Measurements from ENCODE around the gene PGF. TPM values are rescaled to one million over a fixed set of nuclear protein-coding genes. Genes with fewer than 3 reads are reported as not detected.
A peak's percentile ranks its signal among the peaks of the same experiment; 100 is the strongest.

Gene PGF
- total RNA-seq, 1 donor from 2014 or later, result 8.3 TPM

DNA sequence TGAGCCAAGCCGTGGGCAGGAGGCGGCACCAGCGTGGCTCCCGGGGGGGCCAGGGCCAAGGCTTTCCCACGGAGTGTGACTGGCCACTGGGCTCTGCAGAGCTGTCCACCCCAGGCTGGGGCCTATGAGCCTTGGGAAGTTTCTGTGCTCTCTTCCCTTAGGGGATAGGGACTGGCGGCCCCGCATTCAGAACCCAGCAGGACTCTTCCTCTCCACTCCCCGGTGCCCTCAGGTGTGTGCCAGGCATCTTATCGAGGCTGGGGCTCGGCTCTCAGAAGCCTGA lies 29.6 kb upstream of the PGF start:
- no peaks in the 10 kb centered on the region for H3K4me1 ChIP-seq
- no peak overlapping the region for H3K4me3 ChIP-seq
- TF ChIP-seq POLR2A (IDR thresholded peaks at IDR 0.05) (no peak), POLR2AphosphoS5 (IDR thresholded peaks at IDR 0.05; ENCODE audit: insufficient read depth in 1 of 2, low read depth in 1 of 2) (no peak)
- TF ChIP-seq, protein P1, sequence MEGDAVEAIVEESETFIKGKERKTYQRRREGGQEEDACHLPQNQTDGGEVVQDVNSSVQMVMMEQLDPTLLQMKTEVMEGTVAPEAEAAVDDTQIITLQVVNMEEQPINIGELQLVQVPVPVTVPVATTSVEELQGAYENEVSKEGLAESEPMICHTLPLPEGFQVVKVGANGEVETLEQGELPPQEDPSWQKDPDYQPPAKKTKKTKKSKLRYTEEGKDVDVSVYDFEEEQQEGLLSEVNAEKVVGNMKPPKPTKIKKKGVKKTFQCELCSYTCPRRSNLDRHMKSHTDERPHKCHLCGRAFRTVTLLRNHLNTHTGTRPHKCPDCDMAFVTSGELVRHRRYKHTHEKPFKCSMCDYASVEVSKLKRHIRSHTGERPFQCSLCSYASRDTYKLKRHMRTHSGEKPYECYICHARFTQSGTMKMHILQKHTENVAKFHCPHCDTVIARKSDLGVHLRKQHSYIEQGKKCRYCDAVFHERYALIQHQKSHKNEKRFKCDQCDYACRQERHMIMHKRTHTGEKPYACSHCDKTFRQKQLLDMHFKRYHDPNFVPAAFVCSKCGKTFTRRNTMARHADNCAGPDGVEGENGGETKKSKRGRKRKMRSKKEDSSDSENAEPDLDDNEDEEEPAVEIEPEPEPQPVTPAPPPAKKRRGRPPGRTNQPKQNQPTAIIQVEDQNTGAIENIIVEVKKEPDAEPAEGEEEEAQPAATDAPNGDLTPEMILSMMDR (IDR thresholded peaks at IDR 0.05), result no peak
- DNase-seq (ENCODE audit: extremely low spot score in 2 of 2), result no peak
- intact Hi-C loops (cut with DNase I), result no loop called here
- no peaks in the 10 kb centered on the region for H3K9me3 ChIP-seq
- H3K27ac ChIP-seq, result no peak overlapping the region
- H3K27me3 ChIP-seq, result no peaks in the 10 kb centered on the region
- H3K36me3 ChIP-seq, result no peaks in the 10 kb centered on the region

DNA sequence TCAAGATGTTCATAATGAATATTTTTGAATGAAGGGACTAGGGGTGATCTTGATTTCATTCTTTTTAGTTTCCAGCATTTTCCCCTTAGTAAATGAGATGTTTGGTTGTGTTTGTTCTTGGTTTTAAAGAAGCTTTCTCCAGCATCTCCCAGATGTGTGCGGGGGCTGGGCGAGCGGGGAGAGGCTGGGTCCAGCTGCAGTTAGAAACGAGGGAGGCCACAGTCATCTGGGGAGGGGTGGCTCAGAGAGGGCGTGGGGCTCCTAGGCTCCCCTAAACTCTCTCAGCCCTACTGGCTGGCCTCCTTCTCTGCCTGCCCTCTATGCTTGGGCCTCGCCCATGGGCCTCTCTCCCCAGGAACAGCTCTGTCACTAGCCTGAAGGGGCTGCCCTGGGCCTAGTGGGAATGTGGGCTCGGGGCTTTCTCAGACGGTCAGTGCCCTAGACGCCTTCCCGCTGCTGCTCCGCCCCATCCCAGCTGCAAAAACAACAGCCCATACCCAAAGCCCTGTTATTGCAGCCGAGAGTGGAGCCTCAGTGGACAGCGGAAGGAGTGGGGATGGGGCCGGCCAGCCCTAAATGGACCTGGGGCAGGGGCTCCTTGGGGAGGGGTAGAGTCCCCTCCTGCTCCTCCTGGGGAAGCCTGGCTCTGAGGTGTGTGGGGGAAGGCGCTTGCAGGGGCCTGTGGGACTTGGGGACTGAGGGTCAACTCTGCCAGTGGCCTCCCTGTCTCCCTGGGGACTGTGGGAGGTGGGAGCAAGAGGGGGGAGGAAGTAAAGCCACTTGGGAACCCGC lies 29.0 kb upstream of the PGF start:
- Histone ChIP-seq H3K4me1 (no peaks in the 10 kb centered on the region), H3K9me3 (no peaks in the 10 kb centered on the region), H3K27me3 (no peaks in the 10 kb centered on the region), H3K36me3 (no peaks in the 10 kb centered on the region), H3K27ac (no peak overlapping the region), H3K4me3 (no peak overlapping the region)
- intact Hi-C loops (cut with DNase I), result no loop called here
- no peak for DNase-seq (ENCODE audit: extremely low spot score in 2 of 2)
- TF ChIP-seq POLR2AphosphoS5 (IDR thresholded peaks at IDR 0.05; ENCODE audit: insufficient read depth in 1 of 2, low read depth in 1 of 2), result no peak
- no peak for TF ChIP-seq POLR2A (IDR thresholded peaks at IDR 0.05)
- TF ChIP-seq, protein P1 (IDR thresholded peaks at IDR 0.05), result no peak

DNA sequence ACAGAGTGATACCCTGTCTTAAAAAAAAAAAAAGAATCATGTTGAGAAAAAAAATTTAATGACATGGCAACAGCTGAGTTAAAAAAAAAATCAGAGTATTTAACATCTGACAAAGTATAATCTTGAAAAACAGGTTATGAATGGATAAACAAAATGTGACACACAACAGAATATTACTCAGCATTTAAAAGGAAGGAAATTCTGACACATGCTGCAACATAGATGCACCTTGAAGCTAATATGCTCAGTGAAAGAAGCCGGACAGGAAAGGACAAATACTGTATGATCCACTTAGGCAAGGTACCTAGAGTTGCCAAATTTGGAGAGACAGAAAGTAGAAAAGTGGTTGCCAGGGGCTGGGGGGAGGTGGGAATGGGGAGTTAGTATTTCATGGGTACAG lies 27.9 kb upstream of the PGF start:
- Histone ChIP-seq H3K4me3 (no peak overlapping the region), H3K36me3 (no peaks in the 10 kb centered on the region), H3K27ac (no peak overlapping the region), H3K27me3 (no peaks in the 10 kb centered on the region), H3K4me1 (peaks cover 4% of the 10 kb centered on the region), H3K9me3 (no peaks in the 10 kb centered on the region)
- no peak for DNase-seq (ENCODE audit: extremely low spot score in 2 of 2)
- no peak for TF ChIP-seq POLR2A (IDR thresholded peaks at IDR 0.05)
- peak in 1 of 2 donors; percentile 68 for TF ChIP-seq POLR2AphosphoS5 (IDR thresholded peaks at IDR 0.05; ENCODE audit: insufficient read depth in 1 of 2, low read depth in 1 of 2)
- intact Hi-C loops (cut with DNase I), result no loop called here

DNA sequence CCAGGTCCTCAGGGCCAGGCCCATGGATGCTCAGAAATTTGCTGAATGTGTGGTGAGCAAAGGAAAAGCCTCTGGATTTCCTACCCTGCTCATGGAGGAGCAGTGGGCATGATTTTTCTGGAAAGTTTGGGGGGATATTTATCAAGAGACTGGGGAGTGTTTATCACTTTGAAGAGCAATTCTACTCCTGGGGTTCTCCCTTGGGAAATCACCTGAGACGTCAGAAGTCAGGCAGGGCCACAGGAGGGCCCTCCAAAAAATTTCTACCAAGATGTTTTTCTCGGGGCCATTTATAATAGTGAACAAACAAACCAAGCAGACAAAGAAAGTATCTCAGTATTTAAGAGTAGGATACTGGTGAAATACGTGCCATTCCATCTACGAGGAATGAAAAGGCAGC lies 27.3 kb upstream of the PGF start:
- TF ChIP-seq POLR2A (IDR thresholded peaks at IDR 0.05), result no peak
- no peak for TF ChIP-seq POLR2AphosphoS5 (IDR thresholded peaks at IDR 0.05; ENCODE audit: insufficient read depth in 1 of 2, low read depth in 1 of 2)
- TF ChIP-seq, protein P1 (IDR thresholded peaks at IDR 0.05), result no peak
- no peaks in the 10 kb centered on the region for H3K27me3 ChIP-seq
- intact Hi-C loops (cut with DNase I), result no loop called here
- no peaks in the 10 kb centered on the region for H3K36me3 ChIP-seq
- no peak overlapping the region for H3K27ac ChIP-seq
- H3K4me1 ChIP-seq, result peaks cover 11% of the 10 kb centered on the region
- no peaks in the 10 kb centered on the region for H3K9me3 ChIP-seq
- H3K4me3 ChIP-seq, result no peak overlapping the region
- DNase-seq (ENCODE audit: extremely low spot score in 2 of 2), result no peak

DNA sequence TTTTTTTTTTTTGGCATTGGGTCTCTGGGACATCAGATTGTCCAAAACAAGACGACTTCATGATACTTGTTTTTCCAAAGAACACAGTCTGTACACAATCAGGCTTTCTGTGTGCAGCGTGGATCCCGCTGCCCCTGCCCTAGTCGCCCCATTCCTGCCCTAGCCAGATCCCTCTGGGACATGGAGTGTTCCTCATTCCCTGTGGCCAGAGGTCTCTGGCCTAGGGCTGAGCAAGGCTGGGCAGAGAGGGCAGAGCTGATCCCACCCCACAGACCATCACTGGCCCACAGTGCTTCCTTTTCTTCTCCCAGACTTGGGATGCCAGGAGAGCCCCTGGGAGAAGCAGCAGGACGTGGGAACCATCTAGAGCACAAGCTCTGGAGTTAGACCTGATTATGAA lies 26.4 kb upstream of the PGF start:
- no peak for DNase-seq (ENCODE audit: extremely low spot score in 2 of 2)
- Histone ChIP-seq H3K36me3 (no peaks in the 10 kb centered on the region), H3K4me1 (peaks cover 16% of the 10 kb centered on the region), H3K4me3 (no peak overlapping the region), H3K9me3 (no peaks in the 10 kb centered on the region), H3K27ac (no peak overlapping the region), H3K27me3 (no peaks in the 10 kb centered on the region)
- intact Hi-C loops (cut with DNase I), result no loop called here
- TF ChIP-seq POLR2AphosphoS5 (IDR thresholded peaks at IDR 0.05; ENCODE audit: insufficient read depth in 1 of 2, low read depth in 1 of 2), result no peak
- TF ChIP-seq POLR2A (IDR thresholded peaks at IDR 0.05), result no peak
- TF ChIP-seq, protein P1 (IDR thresholded peaks at IDR 0.05), result no peak

All from vagina (tissue), 2 donors.